Upper lobe of left lung (tissue), 4 donors: ENCODE results near the gene COL28A1.

Experiments
- EP300 ChIP-seq, 4 donors: sonication (generic); formaldehyde crosslinking; IDR thresholded peaks; one replicate each; pipeline ENCODE4 v1.5.1; 2017; ENCODE audit warnings: antibody characterized with exemption in 4 of 4, control low read depth in 2 of 4
- POLR2A ChIP-seq, 4 donors: fragments of 450-650 bp; IDR thresholded peaks; one replicate each; pipeline ENCODE4 v1.5.1; 2016 to 2017; ENCODE audit warnings: antibody characterized with exemption in 4 of 4, mild to moderate bottlenecking in 2 of 4
- POLR2AphosphoS5 ChIP-seq, 2 donors: sonication (generic); formaldehyde crosslinking; IDR thresholded peaks; one replicate each; pipeline ENCODE4 v1.5.1; 2017; ENCODE audit warnings: antibody characterized with exemption in 2 of 2
- TF ChIP-seq, protein P1 (sequence below), 6 experiments: fragments of 450-650 bp in 4 of 6; fragments of 200-600 bp in 2 of 6; sonication (generic) in 2 of 6; IDR thresholded peaks; one replicate each; pipeline ENCODE4 v1.5.1; 2016 to 2019; ENCODE audit warnings: antibody characterized with exemption in 6 of 6

DNA sequence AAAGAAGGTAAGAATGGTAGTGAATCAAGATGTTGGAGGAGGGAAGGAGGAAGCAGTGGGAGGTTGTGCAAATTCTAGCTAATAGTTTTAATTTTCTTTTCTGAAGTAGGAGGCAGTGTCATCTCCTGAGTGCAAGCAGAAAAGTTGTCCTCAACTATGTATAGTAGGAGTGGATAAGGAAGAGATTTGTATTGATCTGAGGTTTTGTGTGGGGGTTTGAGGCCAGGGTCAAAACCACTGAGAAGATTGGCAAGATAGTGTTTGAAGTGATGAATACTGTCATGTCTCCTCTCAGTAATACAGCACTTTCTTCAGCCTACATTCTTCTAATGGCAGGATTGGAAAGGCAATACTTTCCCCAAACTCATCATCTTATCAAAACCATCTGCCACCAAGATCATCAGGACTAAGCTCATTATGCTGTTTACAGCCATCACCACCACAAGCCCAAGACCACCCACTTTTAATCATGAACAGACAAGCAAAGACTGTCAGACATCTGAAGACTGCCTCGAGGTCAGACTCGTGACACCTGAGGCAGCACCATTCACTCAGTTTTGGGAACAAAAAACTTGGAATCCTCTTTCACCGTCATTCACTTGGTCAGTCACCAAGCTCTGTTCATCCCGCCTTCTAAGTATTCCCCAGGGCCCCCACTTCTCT is 29.5 kb upstream of the COL28A1 start:
- TF ChIP-seq EP300 (IDR thresholded peaks at IDR 0.05) (no peak), POLR2AphosphoS5 (IDR thresholded peaks at IDR 0.05) (no peak), POLR2A (IDR thresholded peaks at IDR 0.05) (no peak)
- TF ChIP-seq, protein P1, sequence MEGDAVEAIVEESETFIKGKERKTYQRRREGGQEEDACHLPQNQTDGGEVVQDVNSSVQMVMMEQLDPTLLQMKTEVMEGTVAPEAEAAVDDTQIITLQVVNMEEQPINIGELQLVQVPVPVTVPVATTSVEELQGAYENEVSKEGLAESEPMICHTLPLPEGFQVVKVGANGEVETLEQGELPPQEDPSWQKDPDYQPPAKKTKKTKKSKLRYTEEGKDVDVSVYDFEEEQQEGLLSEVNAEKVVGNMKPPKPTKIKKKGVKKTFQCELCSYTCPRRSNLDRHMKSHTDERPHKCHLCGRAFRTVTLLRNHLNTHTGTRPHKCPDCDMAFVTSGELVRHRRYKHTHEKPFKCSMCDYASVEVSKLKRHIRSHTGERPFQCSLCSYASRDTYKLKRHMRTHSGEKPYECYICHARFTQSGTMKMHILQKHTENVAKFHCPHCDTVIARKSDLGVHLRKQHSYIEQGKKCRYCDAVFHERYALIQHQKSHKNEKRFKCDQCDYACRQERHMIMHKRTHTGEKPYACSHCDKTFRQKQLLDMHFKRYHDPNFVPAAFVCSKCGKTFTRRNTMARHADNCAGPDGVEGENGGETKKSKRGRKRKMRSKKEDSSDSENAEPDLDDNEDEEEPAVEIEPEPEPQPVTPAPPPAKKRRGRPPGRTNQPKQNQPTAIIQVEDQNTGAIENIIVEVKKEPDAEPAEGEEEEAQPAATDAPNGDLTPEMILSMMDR (IDR thresholded peaks at IDR 0.05): no peak
